ENCODE results near the gene ACSL1. TPM values are rescaled to one million over a fixed set of nuclear protein-coding genes. Genes with fewer than 3 reads are reported as not detected.
A peak's percentile ranks its signal among the peaks of the same experiment; 100 is the strongest.
"Not testable (repeated sequence)": the region's sequence is repeated elsewhere in the genome, so short reads cannot be mapped to it uniquely, and the experiment has no call there.

The ACSL1 gene
- total RNA-seq, 2 experiments from 2014 or later: 10.9 to 12.4 TPM

DNA sequence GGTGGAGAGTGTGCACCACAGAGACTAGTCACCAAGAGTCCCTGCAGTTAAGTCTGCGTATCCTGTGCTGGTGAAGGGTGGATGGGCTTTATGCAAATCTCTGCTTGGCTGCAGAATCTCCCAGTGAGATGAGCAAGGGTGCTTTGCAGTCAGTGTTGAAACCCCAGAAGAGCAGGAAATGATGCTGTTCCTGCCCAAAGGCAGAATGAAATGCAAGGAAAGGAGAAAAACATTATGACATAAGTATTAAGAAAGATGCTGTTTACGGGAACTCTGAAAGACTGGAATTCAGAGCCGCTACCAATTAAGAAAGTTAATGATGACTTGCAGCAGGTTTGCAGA, 25.4 kb upstream of the ACSL1 start:
- no peaks in the 10 kb centered on the region for H3K36me3 Mint-ChIP-seq
- POLR2A ChIA-PET: no interaction called here

DNA sequence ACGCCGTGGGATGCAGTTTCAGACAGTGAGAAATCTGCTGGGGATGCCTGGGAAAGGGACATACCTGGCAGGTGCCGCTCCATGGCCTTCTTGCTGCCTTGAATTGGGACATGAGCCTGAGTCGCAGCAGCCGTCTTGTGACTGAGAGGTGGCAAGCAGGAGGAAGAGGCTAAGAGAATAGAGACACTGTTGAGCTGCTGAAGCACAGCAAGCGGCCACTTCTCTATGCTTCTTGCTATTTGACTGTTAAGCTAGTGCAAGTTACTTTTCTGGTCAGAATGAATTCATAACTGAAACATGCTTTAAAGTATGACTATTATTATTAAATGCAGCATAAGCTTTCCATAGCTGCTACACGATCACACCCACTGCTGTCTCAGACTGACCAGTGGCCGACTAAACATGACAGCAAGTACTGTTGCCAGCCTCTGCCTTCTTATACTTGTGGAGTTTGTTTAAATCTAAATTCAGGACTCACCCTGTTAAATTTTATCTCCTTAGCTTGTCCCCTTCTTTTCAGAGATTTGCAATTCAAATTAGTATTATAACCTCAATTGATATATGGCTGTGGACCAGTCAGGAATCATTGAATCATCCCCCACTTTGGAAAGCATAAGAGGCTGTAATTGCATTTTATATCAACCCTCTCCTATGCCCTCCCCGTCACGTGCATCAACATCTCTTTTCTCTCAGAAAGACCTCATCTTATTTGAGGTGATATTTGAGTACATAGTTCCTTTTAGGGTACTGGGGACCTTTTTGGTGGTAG, 24.8 kb upstream of the ACSL1 start:
- ATAC-seq (ENCODE audit: low read depth): no peak

More for the DNA sequence above, 25.4 kb upstream of the ACSL1 start:
- DNase-seq (no peak), ATAC-seq (ENCODE audit: low read depth) (peak; percentile 77)
- peaks cover 37% of the 10 kb centered on the region for H3K4me1 Mint-ChIP-seq
- no peak overlapping the region for H3K4me3 Mint-ChIP-seq
- H3K27ac Mint-ChIP-seq: no peak overlapping the region
- peaks cover 8% of the 10 kb centered on the region for H3K27me3 Mint-ChIP-seq
- H3K9me3 Mint-ChIP-seq: no peaks in the 10 kb centered on the region

DNA sequence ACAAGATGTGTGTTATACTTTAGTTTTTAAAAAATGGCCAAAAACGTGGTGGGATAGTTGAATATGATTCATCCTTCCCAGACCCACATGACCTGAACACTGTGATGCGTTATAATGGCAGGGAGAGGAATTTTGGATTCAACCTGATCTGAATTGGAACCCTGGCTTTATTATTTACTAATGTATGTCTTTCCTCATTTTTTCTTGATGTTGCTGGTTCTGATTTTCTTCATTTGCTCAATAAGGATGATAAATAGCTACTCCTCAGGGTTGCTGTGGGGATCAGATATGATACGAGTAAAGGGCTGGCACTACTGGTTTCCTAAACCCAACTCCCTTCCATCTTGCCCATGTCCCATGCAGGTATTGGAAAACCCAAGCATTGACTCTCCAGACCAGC, 24.2 kb upstream of the ACSL1 start:
- no peaks in the 10 kb centered on the region for H3K36me3 Mint-ChIP-seq
- no peak overlapping the region for H3K4me3 Mint-ChIP-seq
- peaks cover 8% of the 10 kb centered on the region for H3K27me3 Mint-ChIP-seq
- no peaks in the 10 kb centered on the region for H3K9me3 Mint-ChIP-seq
- POLR2A ChIA-PET: no interaction called here
- DNase-seq: no peak
- peaks cover 32% of the 10 kb centered on the region for H3K4me1 Mint-ChIP-seq
- H3K27ac Mint-ChIP-seq: no peak overlapping the region
- no peak for ATAC-seq (ENCODE audit: low read depth)

More for the DNA sequence above, 24.8 kb upstream of the ACSL1 start:
- Mint-ChIP-seq H3K27me3 (peaks cover 8% of the 10 kb centered on the region), H3K4me3 (no peak overlapping the region), H3K36me3 (no peaks in the 10 kb centered on the region), H3K9me3 (no peaks in the 10 kb centered on the region), H3K4me1 (peaks cover 36% of the 10 kb centered on the region), H3K27ac (no peak overlapping the region)
- POLR2A ChIA-PET: no interaction called here
- no peak for DNase-seq

- no peak overlapping the region for H3K27ac Mint-ChIP-seq
- H3K4me1 Mint-ChIP-seq: peaks cover 23% of the 10 kb centered on the region
- H3K27me3 Mint-ChIP-seq: peaks cover 12% of the 10 kb centered on the region
- no peak for ATAC-seq (ENCODE audit: low read depth)
- no peaks in the 10 kb centered on the region for H3K9me3 Mint-ChIP-seq
- no peak overlapping the region for H3K4me3 Mint-ChIP-seq
- H3K36me3 Mint-ChIP-seq: no peaks in the 10 kb centered on the region
- DNase-seq: no peak
- POLR2A ChIA-PET: no interaction called here
These were observed 23.4 kb upstream of the ACSL1 start for GRCh38 chr4:184849185-184849584.

GRCh38 chr4:184848510-184848909, 22.7 kb upstream of the ACSL1 start:
- H3K4me3 Mint-ChIP-seq: no peak overlapping the region
- POLR2A ChIA-PET: no interaction called here
- no peak for ATAC-seq (ENCODE audit: low read depth)
- H3K9me3 Mint-ChIP-seq: no peaks in the 10 kb centered on the region
- peaks cover 18% of the 10 kb centered on the region for H3K4me1 Mint-ChIP-seq
- no peaks in the 10 kb centered on the region for H3K36me3 Mint-ChIP-seq
- H3K27ac Mint-ChIP-seq: no peak overlapping the region
- H3K27me3 Mint-ChIP-seq: peaks cover 18% of the 10 kb centered on the region
- no peak for DNase-seq

DNA sequence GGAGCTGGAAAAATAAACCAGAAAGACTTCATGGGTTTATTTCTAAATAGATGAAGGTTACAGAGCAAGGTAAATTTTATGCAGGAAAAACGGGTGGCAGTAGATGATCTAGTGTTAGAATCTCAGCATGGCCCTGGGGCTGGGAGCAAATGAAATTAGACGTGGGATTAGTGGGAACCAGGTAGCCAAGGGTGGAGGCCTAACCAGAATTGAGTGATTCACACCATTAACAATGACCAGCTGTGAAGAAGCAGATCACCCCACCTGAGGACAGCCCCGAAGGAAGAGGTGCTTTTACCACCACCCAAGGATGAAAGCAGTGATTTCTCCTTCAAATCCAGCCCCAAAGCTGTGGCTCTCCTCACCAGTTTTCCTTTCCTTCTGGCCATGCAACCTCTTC, 20.8 kb upstream of the ACSL1 start:
- Mint-ChIP-seq H3K9me3 (no peaks in the 10 kb centered on the region), H3K4me3 (no peak overlapping the region), H3K27ac (no peak overlapping the region), H3K36me3 (no peaks in the 10 kb centered on the region), H3K4me1 (peaks cover 15% of the 10 kb centered on the region), H3K27me3 (peaks cover 34% of the 10 kb centered on the region)
- DNase-seq: no peak
- no peak for ATAC-seq (ENCODE audit: low read depth)
- POLR2A ChIA-PET: no interaction called here

- POLR2A ChIA-PET: no interaction called here
- no peak for DNase-seq
- Mint-ChIP-seq H3K9me3 (no peaks in the 10 kb centered on the region), H3K4me3 (no peak overlapping the region), H3K27me3 (peaks cover 44% of the 10 kb centered on the region), H3K4me1 (peaks cover 15% of the 10 kb centered on the region), H3K36me3 (no peaks in the 10 kb centered on the region), H3K27ac (no peak overlapping the region)
- no peak for ATAC-seq (ENCODE audit: low read depth)
These were observed 19.7 kb upstream of the ACSL1 start for GRCh38 chr4:184845367-184846021.

- Mint-ChIP-seq H3K27ac (no peak overlapping the region), H3K36me3 (no peaks in the 10 kb centered on the region), H3K4me3 (no peak overlapping the region), H3K4me1 (peaks cover 11% of the 10 kb centered on the region), H3K9me3 (no peaks in the 10 kb centered on the region), H3K27me3 (peaks cover 48% of the 10 kb centered on the region)
- DNase-seq (no peak), ATAC-seq (ENCODE audit: low read depth) (no peak)
- POLR2A ChIA-PET: no interaction called here
These were observed 19.0 kb upstream of the ACSL1 start for GRCh38 chr4:184844742-184845141.

GRCh38 chr4:184843984-184844554, 18.3 kb upstream of the ACSL1 start:
- H3K4me3 Mint-ChIP-seq: no peak overlapping the region
- POLR2A ChIA-PET: no interaction called here
- ATAC-seq (ENCODE audit: low read depth) (no peak), DNase-seq (no peak)
- H3K9me3 Mint-ChIP-seq: no peaks in the 10 kb centered on the region
- no peak overlapping the region for H3K27ac Mint-ChIP-seq
- H3K27me3 Mint-ChIP-seq: peaks cover 50% of the 10 kb centered on the region
- no peaks in the 10 kb centered on the region for H3K36me3 Mint-ChIP-seq
- peaks cover 6% of the 10 kb centered on the region for H3K4me1 Mint-ChIP-seq

GRCh38 chr4:184839075-184839399, 13.3 kb upstream of the ACSL1 start:
- ATAC-seq (ENCODE audit: low read depth); H3K36me3 Mint-ChIP-seq; H3K4me1 Mint-ChIP-seq; DNase-seq; POLR2A ChIA-PET; H3K9me3 Mint-ChIP-seq; H3K4me3 Mint-ChIP-seq; H3K27ac Mint-ChIP-seq: not testable (repeated sequence)
- H3K27me3 Mint-ChIP-seq: peaks cover 41% of the 10 kb centered on the region

- no peak for DNase-seq
- Mint-ChIP-seq H3K4me1 (peaks cover 9% of the 10 kb centered on the region), H3K27ac (no peak overlapping the region), H3K36me3 (no peaks in the 10 kb centered on the region), H3K27me3 (peaks cover 36% of the 10 kb centered on the region), H3K4me3 (no peak overlapping the region), H3K9me3 (no peaks in the 10 kb centered on the region)
- ATAC-seq (ENCODE audit: low read depth): no peak
- POLR2A ChIA-PET: no interaction called here
These were observed 12.7 kb upstream of the ACSL1 start for GRCh38 chr4:184838249-184839074.

DNA sequence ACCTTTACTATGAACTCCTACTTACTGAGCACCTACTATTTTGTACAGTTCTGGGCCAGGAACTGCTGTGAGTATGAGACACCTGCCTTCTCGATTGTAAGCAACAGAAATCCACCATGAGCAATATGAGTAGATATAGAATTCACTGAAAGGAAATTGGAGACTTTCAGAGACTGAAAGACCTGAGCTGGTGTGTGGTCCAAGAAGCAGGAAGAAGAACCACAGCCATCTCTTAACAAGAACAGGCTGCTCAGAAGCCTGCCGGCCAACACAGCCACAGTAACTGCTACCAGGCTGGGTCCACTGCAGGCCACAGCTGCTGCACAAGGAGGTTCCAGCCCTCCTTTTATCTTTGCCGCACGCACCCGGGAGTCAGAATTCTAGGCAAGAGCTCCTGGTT, 10.8 kb upstream of the ACSL1 start:
- no peaks in the 10 kb centered on the region for H3K9me3 Mint-ChIP-seq
- peaks cover 21% of the 10 kb centered on the region for H3K27me3 Mint-ChIP-seq
- ATAC-seq (ENCODE audit: low read depth): peak; percentile 74
- H3K4me3 Mint-ChIP-seq: no peak overlapping the region
- H3K4me1 Mint-ChIP-seq: peaks cover 9% of the 10 kb centered on the region
- no peak for DNase-seq
- POLR2A ChIA-PET: no interaction called here
- H3K27ac Mint-ChIP-seq: no peak overlapping the region
- no peaks in the 10 kb centered on the region for H3K36me3 Mint-ChIP-seq

GRCh38 chr4:184833046-184833838, 7.5 kb upstream of the ACSL1 start:
- no peak overlapping the region for H3K4me3 Mint-ChIP-seq
- peaks cover 16% of the 10 kb centered on the region for H3K27me3 Mint-ChIP-seq
- ATAC-seq (ENCODE audit: low read depth): no peak
- H3K4me1 Mint-ChIP-seq: peaks cover 7% of the 10 kb centered on the region
- H3K36me3 Mint-ChIP-seq: no peaks in the 10 kb centered on the region
- POLR2A ChIA-PET: no interaction called here
- no peak for DNase-seq
- no peak overlapping the region for H3K27ac Mint-ChIP-seq
- H3K9me3 Mint-ChIP-seq: no peaks in the 10 kb centered on the region

Data from activated naive CD8-positive, alpha-beta T cell treated with anti-CD3 and anti-CD28 coated beads, Interleukin-2, amount 10 ng/mL, durations not matched to agents 7 days and 5 days (primary cell).